ENCODE results near the gene HIGD1A.

DNA sequence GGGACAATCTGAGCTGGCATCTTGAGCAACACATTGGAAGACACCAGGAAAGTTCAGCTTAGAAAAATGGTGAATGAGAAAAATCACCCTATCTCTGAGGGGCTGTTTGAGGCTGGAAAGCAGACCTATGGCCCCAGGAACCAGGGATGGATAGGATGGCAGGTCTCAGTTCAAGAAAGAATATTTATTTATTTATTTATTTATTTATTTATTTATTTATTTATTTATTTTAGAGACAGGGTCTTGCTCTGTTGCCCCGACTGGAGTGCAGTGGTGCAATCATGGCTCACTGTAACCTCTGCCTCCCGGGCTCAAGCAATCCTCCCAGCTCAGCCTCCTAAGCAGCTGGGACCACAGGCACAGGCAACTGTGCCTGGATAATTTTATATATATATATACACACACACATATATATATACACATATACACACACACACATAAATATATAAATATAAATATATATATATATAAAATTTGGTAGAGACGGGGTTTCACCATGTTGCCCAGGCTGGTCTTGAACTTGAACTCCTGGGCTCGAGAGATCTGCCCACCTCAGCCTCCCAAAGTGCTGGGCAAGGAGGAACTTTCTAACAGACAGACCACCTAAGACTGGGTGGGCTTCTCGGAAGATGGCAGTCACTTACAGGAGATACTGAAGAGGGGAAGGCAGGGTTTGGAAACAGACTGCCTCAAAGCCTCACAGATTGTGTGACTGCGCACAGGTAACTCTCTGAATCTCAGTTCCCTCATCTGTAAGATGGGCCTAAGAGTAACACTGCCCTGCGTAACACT is 60.9 kb downstream of the HIGD1A start:
- TF ChIP-seq, protein P1, sequence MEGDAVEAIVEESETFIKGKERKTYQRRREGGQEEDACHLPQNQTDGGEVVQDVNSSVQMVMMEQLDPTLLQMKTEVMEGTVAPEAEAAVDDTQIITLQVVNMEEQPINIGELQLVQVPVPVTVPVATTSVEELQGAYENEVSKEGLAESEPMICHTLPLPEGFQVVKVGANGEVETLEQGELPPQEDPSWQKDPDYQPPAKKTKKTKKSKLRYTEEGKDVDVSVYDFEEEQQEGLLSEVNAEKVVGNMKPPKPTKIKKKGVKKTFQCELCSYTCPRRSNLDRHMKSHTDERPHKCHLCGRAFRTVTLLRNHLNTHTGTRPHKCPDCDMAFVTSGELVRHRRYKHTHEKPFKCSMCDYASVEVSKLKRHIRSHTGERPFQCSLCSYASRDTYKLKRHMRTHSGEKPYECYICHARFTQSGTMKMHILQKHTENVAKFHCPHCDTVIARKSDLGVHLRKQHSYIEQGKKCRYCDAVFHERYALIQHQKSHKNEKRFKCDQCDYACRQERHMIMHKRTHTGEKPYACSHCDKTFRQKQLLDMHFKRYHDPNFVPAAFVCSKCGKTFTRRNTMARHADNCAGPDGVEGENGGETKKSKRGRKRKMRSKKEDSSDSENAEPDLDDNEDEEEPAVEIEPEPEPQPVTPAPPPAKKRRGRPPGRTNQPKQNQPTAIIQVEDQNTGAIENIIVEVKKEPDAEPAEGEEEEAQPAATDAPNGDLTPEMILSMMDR (IDR thresholded peaks at IDR 0.05; ENCODE audit: poor library complexity, severe bottlenecking), result no peak
- TF ChIP-seq EP300 (conservative IDR thresholded peaks at IDR 0.05; ENCODE audit: poor library complexity, severe bottlenecking) (no peak), MXI1 (conservative IDR thresholded peaks at IDR 0.05; ENCODE audit: poor library complexity, severe bottlenecking) (no peak), EZH2 (IDR thresholded peaks at IDR 0.05; ENCODE audit: borderline replicate concordance, insufficient read depth, low read length, poor library complexity, severe bottlenecking) (no peak), TAF1 (IDR thresholded peaks at IDR 0.05; ENCODE audit: low read depth) (no peak), RAD21 (conservative IDR thresholded peaks at IDR 0.05) (no peak), POLR2AphosphoS5 (IDR thresholded peaks at IDR 0.05) (no peak), SMC3 (conservative IDR thresholded peaks at IDR 0.05; ENCODE audit: poor library complexity) (no peak)
- TF ChIP-seq, protein P2, sequence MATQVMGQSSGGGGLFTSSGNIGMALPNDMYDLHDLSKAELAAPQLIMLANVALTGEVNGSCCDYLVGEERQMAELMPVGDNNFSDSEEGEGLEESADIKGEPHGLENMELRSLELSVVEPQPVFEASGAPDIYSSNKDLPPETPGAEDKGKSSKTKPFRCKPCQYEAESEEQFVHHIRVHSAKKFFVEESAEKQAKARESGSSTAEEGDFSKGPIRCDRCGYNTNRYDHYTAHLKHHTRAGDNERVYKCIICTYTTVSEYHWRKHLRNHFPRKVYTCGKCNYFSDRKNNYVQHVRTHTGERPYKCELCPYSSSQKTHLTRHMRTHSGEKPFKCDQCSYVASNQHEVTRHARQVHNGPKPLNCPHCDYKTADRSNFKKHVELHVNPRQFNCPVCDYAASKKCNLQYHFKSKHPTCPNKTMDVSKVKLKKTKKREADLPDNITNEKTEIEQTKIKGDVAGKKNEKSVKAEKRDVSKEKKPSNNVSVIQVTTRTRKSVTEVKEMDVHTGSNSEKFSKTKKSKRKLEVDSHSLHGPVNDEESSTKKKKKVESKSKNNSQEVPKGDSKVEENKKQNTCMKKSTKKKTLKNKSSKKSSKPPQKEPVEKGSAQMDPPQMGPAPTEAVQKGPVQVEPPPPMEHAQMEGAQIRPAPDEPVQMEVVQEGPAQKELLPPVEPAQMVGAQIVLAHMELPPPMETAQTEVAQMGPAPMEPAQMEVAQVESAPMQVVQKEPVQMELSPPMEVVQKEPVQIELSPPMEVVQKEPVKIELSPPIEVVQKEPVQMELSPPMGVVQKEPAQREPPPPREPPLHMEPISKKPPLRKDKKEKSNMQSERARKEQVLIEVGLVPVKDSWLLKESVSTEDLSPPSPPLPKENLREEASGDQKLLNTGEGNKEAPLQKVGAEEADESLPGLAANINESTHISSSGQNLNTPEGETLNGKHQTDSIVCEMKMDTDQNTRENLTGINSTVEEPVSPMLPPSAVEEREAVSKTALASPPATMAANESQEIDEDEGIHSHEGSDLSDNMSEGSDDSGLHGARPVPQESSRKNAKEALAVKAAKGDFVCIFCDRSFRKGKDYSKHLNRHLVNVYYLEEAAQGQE (IDR thresholded peaks at IDR 0.05; ENCODE audit: borderline replicate concordance), result no peak

All from neural cell (in vitro differentiated cells).